C1 segment of cervical spinal cord (tissue), 14 donors: ENCODE data around the gene ENPP1.

Experiments used
- DNase-seq, 14 donors: peaks; one replicate each; lab custom pipeline; 2025; lab: John Stamatoyannopoulos, UW

Gene ENPP1

GRCh38 chr6:131787079-131787478, 20.7 kb upstream of the ENPP1 start:
- no peak for DNase-seq

- peak in 1 of 14 donors; percentile 8 for DNase-seq
Observed at GRCh38 chr6:131787766-131788712, 19.8 kb upstream of the ENPP1 start.

GRCh38 chr6:131789219-131789618, 18.6 kb upstream of the ENPP1 start:
- DNase-seq, result no peak

- no peak for DNase-seq
Observed at GRCh38 chr6:131791476-131791875, 16.3 kb upstream of the ENPP1 start.

GRCh38 chr6:131792091-131792496, 15.7 kb upstream of the ENPP1 start:
- no peak for DNase-seq

- no peak for DNase-seq
Observed at GRCh38 chr6:131795366-131795765, 12.5 kb upstream of the ENPP1 start.

- DNase-seq, result no peak
Observed at GRCh38 chr6:131802347-131802746, 5.5 kb upstream of the ENPP1 start.

GRCh38 chr6:131803007-131803769, 4.6 kb upstream of the ENPP1 start:
- DNase-seq, result no peak

GRCh38 chr6:131804131-131804530, 3.7 kb upstream of the ENPP1 start:
- DNase-seq, result no peak

- DNase-seq, result no peak
Observed at GRCh38 chr6:131807321-131807643, 538 bp upstream of the ENPP1 start.

- DNase-seq, result no peak
Observed at GRCh38 chr6:131808460-131809269, 845 bp downstream of the ENPP1 start.

- DNase-seq, result no peak
Observed at GRCh38 chr6:131811500-131811899, 3.7 kb downstream of the ENPP1 start.

GRCh38 chr6:131813991-131814390, 6.2 kb downstream of the ENPP1 start:
- no peak for DNase-seq

- no peak for DNase-seq
Observed at GRCh38 chr6:131816869-131817268, 9.0 kb downstream of the ENPP1 start.

- no peak for DNase-seq
Observed at GRCh38 chr6:131819572-131820124, 11.8 kb downstream of the ENPP1 start.

- no peak for DNase-seq
Observed at GRCh38 chr6:131821010-131821807, 13.4 kb downstream of the ENPP1 start.

- no peak for DNase-seq
Observed at GRCh38 chr6:131822119-131822518, 14.3 kb downstream of the ENPP1 start.

- no peak for DNase-seq
Observed at GRCh38 chr6:131823276-131823902, 15.6 kb downstream of the ENPP1 start.

GRCh38 chr6:131825946-131826345, 18.1 kb downstream of the ENPP1 start:
- no peak for DNase-seq

- DNase-seq, result no peak
Observed at GRCh38 chr6:131828080-131828479, 20.3 kb downstream of the ENPP1 start.
